ENCODE results near the gene U2SURP.

DNA sequence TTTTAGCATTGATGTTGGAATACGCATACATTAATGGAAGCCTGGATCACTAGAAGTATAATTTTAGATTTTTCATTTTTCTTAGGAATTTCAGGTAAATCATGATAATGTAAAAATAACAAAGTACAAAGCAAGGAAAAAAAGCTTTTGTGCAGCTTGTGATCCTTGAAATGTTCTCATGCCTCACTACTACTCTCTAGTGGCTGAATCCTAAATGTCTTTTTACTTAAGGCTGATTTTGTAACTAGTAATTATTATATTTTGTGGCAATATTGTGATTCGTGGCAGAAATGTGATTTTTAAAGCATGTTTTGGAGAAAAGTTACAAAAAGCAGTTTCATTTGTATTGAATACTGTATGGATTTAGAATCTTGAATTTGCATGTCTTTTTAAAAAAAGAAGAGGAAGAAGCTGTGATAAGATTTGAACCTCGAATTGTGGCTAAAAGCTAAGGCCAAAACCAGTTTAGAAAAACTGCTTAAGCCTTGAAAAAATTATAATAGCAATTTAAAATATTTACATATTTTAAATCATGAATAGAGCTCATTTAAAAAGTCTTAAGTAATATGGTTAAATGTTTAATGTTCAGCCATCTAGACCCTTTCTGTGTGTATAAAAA lies 39.0 kb downstream of the U2SURP start:
- TF ChIP-seq, protein P1, sequence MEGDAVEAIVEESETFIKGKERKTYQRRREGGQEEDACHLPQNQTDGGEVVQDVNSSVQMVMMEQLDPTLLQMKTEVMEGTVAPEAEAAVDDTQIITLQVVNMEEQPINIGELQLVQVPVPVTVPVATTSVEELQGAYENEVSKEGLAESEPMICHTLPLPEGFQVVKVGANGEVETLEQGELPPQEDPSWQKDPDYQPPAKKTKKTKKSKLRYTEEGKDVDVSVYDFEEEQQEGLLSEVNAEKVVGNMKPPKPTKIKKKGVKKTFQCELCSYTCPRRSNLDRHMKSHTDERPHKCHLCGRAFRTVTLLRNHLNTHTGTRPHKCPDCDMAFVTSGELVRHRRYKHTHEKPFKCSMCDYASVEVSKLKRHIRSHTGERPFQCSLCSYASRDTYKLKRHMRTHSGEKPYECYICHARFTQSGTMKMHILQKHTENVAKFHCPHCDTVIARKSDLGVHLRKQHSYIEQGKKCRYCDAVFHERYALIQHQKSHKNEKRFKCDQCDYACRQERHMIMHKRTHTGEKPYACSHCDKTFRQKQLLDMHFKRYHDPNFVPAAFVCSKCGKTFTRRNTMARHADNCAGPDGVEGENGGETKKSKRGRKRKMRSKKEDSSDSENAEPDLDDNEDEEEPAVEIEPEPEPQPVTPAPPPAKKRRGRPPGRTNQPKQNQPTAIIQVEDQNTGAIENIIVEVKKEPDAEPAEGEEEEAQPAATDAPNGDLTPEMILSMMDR (IDR thresholded peaks at IDR 0.05; ENCODE audit: extremely low read depth in 1 of 2, insufficient read depth in 1 of 2, low read depth in 1 of 2, low read length in 2 of 2), result peak; percentile 26 to 32
- TF ChIP-seq POLR2A (IDR thresholded peaks at IDR 0.05; ENCODE audit: low read depth, low read length) (no peak), MYC (IDR thresholded peaks at IDR 0.05; ENCODE audit: low read depth, low read length) (no peak), EZH2 (IDR thresholded peaks at IDR 0.05; ENCODE audit: borderline replicate concordance, low read depth, low read length, severe bottlenecking) (no peak)
